Measurements from ENCODE around the gene FCHSD2. TPM values are rescaled to one million over a fixed set of nuclear protein-coding genes. Genes with fewer than 3 reads are reported as not detected.
A peak's percentile ranks its signal among the peaks of the same experiment; 100 is the strongest.

Gene FCHSD2
- total and polyA plus RNA-seq, 2 of the 8 experiments (the other 6 are each of a cell fraction or from before 2014, with no cell fraction given), result 4.1 to 7.8 TPM

- Histone ChIP-seq H3K4me1 (replicated peaks in 1 of 4; ENCODE audit: control insufficient read depth in 3 of 4, insufficient read depth in 4 of 4, low read length in 3 of 4) (peaks cover 4 to 14% (median 7%) of the 10 kb centered on the region in 4 experiments; a peak in 6 of 7 replicates), H4K5ac (ENCODE audit: insufficient read length, low read depth, low read length) (no peak overlapping the region), H3K79me1 (ENCODE audit: low read depth, low read length) (no peaks in the 10 kb centered on the region), H3K4me2 (ENCODE audit: insufficient read depth in 1 of 2, low read depth in 2 of 2, low read length in 2 of 2) (no peak overlapping the region), H3K23ac (ENCODE audit: insufficient read length) (no peak overlapping the region), H2BK120ac (replicated peaks; ENCODE audit: low read depth, low read length) (no peak overlapping the region), H4K20me1 (replicated peaks in 1 of 2; ENCODE audit: control insufficient read depth in 1 of 2, insufficient read depth in 2 of 2, low read length in 2 of 2) (no peaks in the 10 kb centered on the region), H3K18ac (ENCODE audit: extremely low read depth, low read length) (no peak overlapping the region), H3K4me3 (ENCODE audit: extremely low read depth in 1 of 4, insufficient read depth in 2 of 4, low read depth in 3 of 4, low read length in 4 of 4) (no peak overlapping the region), H2BK5ac (ENCODE audit: low read depth, low read length) (0 out of 2 replicates have a peak overlapping the region, but pooled peaks have one; percentile 6), H2BK20ac (ENCODE audit: low read length) (peak overlapping the region; percentile 9; the same call in 1 of the 2 replicates), H4K8ac (ENCODE audit: extremely low read depth, insufficient read depth, low read length) (no peak overlapping the region), H2BK15ac (ENCODE audit: low read length) (0 out of 2 replicates have a peak overlapping the region, but pooled peaks have one; percentile 63), H3K27me3 (replicated peaks in 1 of 4; ENCODE audit: control insufficient read depth in 3 of 4, extremely low read depth in 1 of 4, insufficient read depth in 3 of 4, low read length in 3 of 4) (no peaks in the 10 kb centered on the region), H2AFZ (ENCODE audit: low read length) (peak overlapping the region; percentile 68), H3K14ac (ENCODE audit: insufficient read length) (no peak overlapping the region), H3K9ac (replicated peaks in 1 of 4; ENCODE audit: extremely low read depth in 1 of 4, low read depth in 3 of 4, low read length in 3 of 4) (no peak overlapping the region), H2BK12ac (ENCODE audit: low read depth, low read length) (no peak overlapping the region), H2AK5ac (ENCODE audit: low read depth, low read length) (no peak overlapping the region), H3K23me2 (ENCODE audit: low read depth, low read length) (no peaks in the 10 kb centered on the region), H4K91ac (replicated peaks; ENCODE audit: insufficient read length, low read length) (no peak overlapping the region), H3K56ac (replicated peaks; ENCODE audit: insufficient read length, low read depth, low read length) (peak overlapping the region; percentile 24), H3K4ac (replicated peaks; ENCODE audit: insufficient read length, low read depth, low read length) (no peak overlapping the region), H3K27ac (ENCODE audit: low read depth, low read length) (no peak overlapping the region), H3K79me2 (ENCODE audit: control insufficient read depth in 1 of 2, insufficient read depth in 2 of 2, low read length in 2 of 2) (no peaks in the 10 kb centered on the region), H3K36me3 (ENCODE audit: control insufficient read depth in 2 of 4, insufficient read depth in 4 of 4, low read length in 3 of 4) (no peaks in the 10 kb centered on the region), H3K9me3 (ENCODE audit: insufficient read depth in 2 of 2, low read depth in 1 of 2, low read length in 1 of 2) (no peaks in the 10 kb centered on the region)
- no peak for FAIRE-seq
- CTCF ChIA-PET (ENCODE audit: partially characterized antibody), result interaction anchor here (0.8 to 3.1 kb wide), 6 partner anchors 7 to 25 kb away, joined by 3 to 13 read pairs (median 4); partner anchors contain the start of gene FCHSD2
- no peak for DNase-seq (ENCODE audit: low read depth in 1 of 2, low spot score in 2 of 2)
- POLR2A ChIA-PET (ENCODE audit: partially characterized antibody), result interaction anchor here (1.3 to 1.6 kb wide), 2 partner anchors 15 to 26 kb away, joined by 3 to 4 read pairs; no protein-coding TSS in a partner anchor
- WGBS, 2 experiments (ENCODE audit: extremely low coverage in 1 of 2, insufficient coverage in 1 of 2, insufficient read length in 1 of 2, insufficient replicate concordance in 2 of 2, low coverage in 1 of 2, low lambda C conversion rate in 2 of 2, missing lambda C conversion rate in 1 of 2), result 71% methylated on average over 6 of the region's 6 CpGs; no CpG with 5 or more reads in 1 of the 2 experiments
- TF ChIP-seq TAF7 (optimal IDR thresholded peaks at IDR 0.05; ENCODE audit: borderline replicate concordance, low read depth, low read length) (no peak), ATF3 (IDR thresholded peaks at IDR 0.05; ENCODE audit: insufficient read depth, low read depth, low read length) (no peak), SUZ12 (IDR thresholded peaks at IDR 0.05; ENCODE audit: low read length) (no peak), POLR2AphosphoS5 (IDR thresholded peaks at IDR 0.05; ENCODE audit: low read depth, low read length) (no peak), SAP30 (IDR thresholded peaks at IDR 0.05; ENCODE audit: insufficient read depth, insufficient replicate concordance, low read length) (no peak), ATF2 (IDR thresholded peaks at IDR 0.05; ENCODE audit: low read length) (no peak), TBP (IDR thresholded peaks at IDR 0.05; ENCODE audit: low read depth, low read length) (no peak), MAX (IDR thresholded peaks at IDR 0.05) (no peak), SRF (IDR thresholded peaks at IDR 0.05; ENCODE audit: low read depth, low read length) (no peak)
These were observed 10.9 kb upstream of the FCHSD2 start for GRCh38 chr11:73152861-73153483.
